HEK293T (cell line): ENCODE measurements around the gene POTEM.
"Not testable (repeated sequence)": the region's sequence is repeated elsewhere in the genome, so short reads cannot be mapped to it uniquely, and the experiment has no call there.

ENCODE experiments used
- CTCF ChIA-PET: fragments of 350-600 bp; formaldehyde crosslinking; extraction: SDS; loops from one replicate; lab custom pipeline; 2021; ENCODE audit warnings: antibody characterized with exemption, inconsistent platforms; lab: Yijun Ruan, JAX
- POLR2A ChIA-PET: fragments of 350-600 bp; formaldehyde crosslinking; extraction: SDS; loops from one replicate; lab custom pipeline; 2020; ENCODE audit warnings: antibody characterized with exemption, inconsistent platforms; lab: Yijun Ruan, JAX
- DNase-seq: peaks from one replicate; pipeline ENCODE4 v3.0.0; 2012; ENCODE audit warnings: mixed read lengths; ENCODE audit errors: extremely low spot score

The POTEM gene

GRCh38 chr14:19026649-19027351, 59.6 kb downstream of the POTEM start:
- CTCF ChIA-PET, result not testable (repeated sequence)

DNA sequence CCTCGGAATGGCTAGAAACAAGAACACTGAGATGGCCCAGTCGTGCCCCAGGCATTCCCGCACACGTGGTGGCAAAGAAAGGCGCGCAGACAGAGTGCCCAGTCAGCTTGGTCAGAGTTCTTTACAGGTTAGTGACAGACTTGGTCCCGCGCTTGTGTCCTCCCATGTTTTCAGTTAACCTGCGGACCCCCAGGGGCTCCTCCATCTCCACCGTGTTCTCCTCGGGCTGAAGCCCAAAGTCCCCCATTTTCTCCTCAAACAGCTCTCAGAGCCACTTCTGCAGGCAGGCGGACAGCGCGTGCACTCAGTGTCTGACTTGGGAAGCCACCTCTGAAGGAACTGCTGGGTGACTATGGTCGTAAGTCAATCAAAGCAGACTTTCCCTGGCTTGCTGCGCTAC, 60.7 kb downstream of the POTEM start:
- DNase-seq, POLR2A ChIA-PET, CTCF ChIA-PET: not testable (repeated sequence)

More at GRCh38 chr14:19026649-19027351, 59.6 kb downstream of the POTEM start:
- DNase-seq, POLR2A ChIA-PET: not testable (repeated sequence)

DNA sequence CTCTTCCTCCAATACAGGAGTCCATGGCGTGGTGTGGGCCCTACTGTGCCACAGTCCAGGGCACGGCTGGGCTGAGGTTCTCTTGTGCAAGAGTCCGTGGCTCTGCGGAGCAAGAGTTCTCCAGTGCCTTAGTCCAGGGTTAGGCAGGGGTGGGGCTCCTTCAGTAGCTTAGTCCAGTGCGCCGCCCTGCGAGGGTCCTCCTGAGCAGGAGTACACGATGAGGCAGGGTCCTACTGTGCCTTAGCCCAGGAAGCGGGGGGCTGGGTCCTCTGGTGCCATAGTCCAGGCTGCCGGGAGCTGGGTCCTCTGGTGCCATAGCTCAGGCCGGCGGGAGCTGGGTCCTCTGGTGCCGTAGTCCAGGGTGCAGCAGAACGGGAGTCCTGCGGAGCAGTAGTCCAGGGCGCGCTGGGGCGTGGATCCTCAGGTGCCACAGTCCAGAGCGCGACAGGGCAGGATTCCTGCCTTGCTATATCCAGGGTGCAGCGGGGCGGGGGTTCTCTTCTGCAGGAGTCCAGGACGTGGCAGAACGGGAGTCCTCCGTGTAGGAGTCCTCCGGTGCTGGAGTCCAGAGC, 69.7 kb downstream of the POTEM start:
- POLR2A ChIA-PET, DNase-seq, CTCF ChIA-PET: not testable (repeated sequence)

GRCh38 chr14:19038060-19038664, 70.9 kb downstream of the POTEM start:
- DNase-seq, CTCF ChIA-PET, POLR2A ChIA-PET: not testable (repeated sequence)

- POLR2A ChIA-PET, DNase-seq, CTCF ChIA-PET: not testable (repeated sequence)
Observed at GRCh38 chr14:19038785-19039184, 71.6 kb downstream of the POTEM start.

GRCh38 chr14:19043384-19043783, 76.2 kb downstream of the POTEM start:
- DNase-seq, POLR2A ChIA-PET, CTCF ChIA-PET: not testable (repeated sequence)
